HL-60 (cell line): ENCODE data around the gene IYD.

Source experiments
- DNase-seq, 2 experiments: peaks; one replicate each; pipeline ENCODE4 v3.0.0-alpha.2; 2010 to 2020; ENCODE audit warnings: low read depth in 1 of 2, low spot score in 1 of 2
- H3K27ac ChIP-seq: fragments of 250-450 bp; sonication (Bioruptor Pico); replicated peaks from 2 replicates; pipeline ENCODE4 v1.5.1; 2020; ENCODE audit warnings: mild to moderate bottlenecking, moderate library complexity
- H3K27me3 ChIP-seq: fragments of 250-450 bp; sonication (Bioruptor Pico); 2 replicates; pipeline ENCODE4 v1.5.1; 2021; ENCODE audit warnings: mild to moderate bottlenecking, moderate library complexity; ENCODE audit not compliant: insufficient read depth, poor library complexity, severe bottlenecking
- H3K4me3 ChIP-seq: replicated peaks from 2 replicates; pipeline ENCODE4 v1.5.1; 2011; ENCODE audit warnings: mild to moderate bottlenecking, control low read depth, low read length; ENCODE audit not compliant: insufficient read depth
- CTCF ChIP-seq: IDR thresholded peaks from one replicate; pipeline ENCODE4 v1.5.1; 2011; ENCODE audit warnings: low read length, control low read depth, inconsistent platforms; ENCODE audit not compliant: insufficient read depth
- GABPA ChIP-seq: IDR thresholded peaks from 2 replicates; pipeline ENCODE4 v1.6.1; 2012; ENCODE audit warnings: low read depth
- POLR2AphosphoS5 ChIP-seq: IDR thresholded peaks from 2 replicates; pipeline ENCODE4 v1.6.1; 2012; ENCODE audit warnings: low read depth
- SPI1 ChIP-seq: IDR thresholded peaks from 2 replicates; pipeline ENCODE4 v1.6.1; 2012; ENCODE audit warnings: low read depth, mild to moderate bottlenecking, borderline replicate concordance
- TF ChIP-seq, protein P1 (sequence below): IDR thresholded peaks from 2 replicates; pipeline ENCODE4 v1.6.1; 2012; ENCODE audit warnings: low read depth; ENCODE audit not compliant: insufficient replicate concordance

IYD gene

DNA sequence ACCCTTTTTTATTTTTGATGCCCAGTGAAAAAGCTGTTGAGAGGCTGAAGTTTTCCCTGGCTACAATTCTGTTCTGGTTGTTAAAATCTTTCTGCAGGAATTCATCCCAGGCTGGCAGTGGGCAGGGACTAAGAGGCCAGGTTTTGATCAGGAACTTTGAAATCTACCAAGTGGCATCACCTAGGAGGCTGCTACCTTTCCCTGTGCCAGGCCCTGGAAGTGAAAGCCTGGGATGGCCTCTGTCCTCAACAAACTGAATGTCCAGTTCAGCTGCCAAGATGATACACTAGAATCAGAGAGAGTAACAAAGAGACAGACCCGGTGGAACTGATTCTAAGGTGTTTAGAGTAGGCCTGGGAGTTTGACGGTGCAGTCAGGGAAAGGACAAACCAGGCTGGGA is 596 bp downstream of the IYD start:
- Histone ChIP-seq H3K27me3 (no peaks in the 10 kb centered on the region), H3K27ac (no peak overlapping the region), H3K4me3 (no peak overlapping the region)
- no peak for TF ChIP-seq GABPA
- TF ChIP-seq POLR2AphosphoS5, result no peak
- no peak for TF ChIP-seq SPI1
- TF ChIP-seq CTCF, result no peak
- DNase-seq, result no peak

DNA sequence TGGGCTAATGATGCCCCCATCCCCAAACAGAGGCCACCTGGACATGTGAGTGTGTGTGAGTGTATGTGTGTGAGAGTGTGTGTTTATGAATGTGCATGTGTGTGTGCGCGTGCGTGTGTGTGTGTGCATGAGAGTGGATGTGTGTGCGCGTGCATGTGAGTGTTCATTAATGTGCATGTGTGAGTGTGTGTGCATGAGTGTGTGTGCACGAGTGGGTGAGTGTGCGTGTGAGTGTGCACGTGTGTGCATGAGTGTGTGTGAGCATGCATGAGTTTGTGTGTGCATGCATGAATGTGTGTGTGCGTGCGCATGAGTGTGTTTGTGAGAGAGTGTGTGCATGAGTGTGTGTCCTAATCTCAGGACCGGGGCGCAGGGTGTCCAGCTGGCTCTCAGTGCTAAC is 1.3 kb downstream of the IYD start:
- DNase-seq, result no peak
- no peak overlapping the region for H3K4me3 ChIP-seq

DNA sequence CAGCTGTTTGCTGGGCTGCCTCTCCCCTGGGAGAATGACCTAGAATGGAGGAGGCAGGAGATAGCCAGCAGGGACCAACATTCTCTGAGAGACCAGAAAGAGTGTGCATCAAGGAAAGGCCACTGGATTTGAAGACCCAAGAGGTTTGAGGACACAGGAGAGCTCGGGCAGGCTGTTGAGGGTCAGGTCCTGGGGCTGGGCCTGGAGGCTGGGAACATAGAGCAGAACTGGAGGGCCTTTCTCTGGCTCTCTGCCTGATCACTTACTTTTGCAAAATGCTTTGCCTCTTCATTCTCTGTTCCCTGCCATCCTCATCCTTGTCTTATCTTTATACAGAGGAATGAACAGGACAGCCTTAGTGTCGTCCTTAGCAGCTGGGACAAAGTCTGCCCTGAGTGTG is 2.5 kb downstream of the IYD start:
- TF ChIP-seq GABPA (no peak), POLR2AphosphoS5 (no peak), CTCF (no peak), SPI1 (no peak)
- TF ChIP-seq, protein P1, sequence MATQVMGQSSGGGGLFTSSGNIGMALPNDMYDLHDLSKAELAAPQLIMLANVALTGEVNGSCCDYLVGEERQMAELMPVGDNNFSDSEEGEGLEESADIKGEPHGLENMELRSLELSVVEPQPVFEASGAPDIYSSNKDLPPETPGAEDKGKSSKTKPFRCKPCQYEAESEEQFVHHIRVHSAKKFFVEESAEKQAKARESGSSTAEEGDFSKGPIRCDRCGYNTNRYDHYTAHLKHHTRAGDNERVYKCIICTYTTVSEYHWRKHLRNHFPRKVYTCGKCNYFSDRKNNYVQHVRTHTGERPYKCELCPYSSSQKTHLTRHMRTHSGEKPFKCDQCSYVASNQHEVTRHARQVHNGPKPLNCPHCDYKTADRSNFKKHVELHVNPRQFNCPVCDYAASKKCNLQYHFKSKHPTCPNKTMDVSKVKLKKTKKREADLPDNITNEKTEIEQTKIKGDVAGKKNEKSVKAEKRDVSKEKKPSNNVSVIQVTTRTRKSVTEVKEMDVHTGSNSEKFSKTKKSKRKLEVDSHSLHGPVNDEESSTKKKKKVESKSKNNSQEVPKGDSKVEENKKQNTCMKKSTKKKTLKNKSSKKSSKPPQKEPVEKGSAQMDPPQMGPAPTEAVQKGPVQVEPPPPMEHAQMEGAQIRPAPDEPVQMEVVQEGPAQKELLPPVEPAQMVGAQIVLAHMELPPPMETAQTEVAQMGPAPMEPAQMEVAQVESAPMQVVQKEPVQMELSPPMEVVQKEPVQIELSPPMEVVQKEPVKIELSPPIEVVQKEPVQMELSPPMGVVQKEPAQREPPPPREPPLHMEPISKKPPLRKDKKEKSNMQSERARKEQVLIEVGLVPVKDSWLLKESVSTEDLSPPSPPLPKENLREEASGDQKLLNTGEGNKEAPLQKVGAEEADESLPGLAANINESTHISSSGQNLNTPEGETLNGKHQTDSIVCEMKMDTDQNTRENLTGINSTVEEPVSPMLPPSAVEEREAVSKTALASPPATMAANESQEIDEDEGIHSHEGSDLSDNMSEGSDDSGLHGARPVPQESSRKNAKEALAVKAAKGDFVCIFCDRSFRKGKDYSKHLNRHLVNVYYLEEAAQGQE, result no peak
- Histone ChIP-seq H3K27me3 (peaks cover 6% of the 10 kb centered on the region), H3K27ac (no peak overlapping the region), H3K4me3 (no peak overlapping the region)
- no peak for DNase-seq

More for the DNA sequence above, 1.3 kb downstream of the IYD start:
- no peaks in the 10 kb centered on the region for H3K27me3 ChIP-seq
- no peak for TF ChIP-seq POLR2AphosphoS5
- TF ChIP-seq CTCF, result no peak
- no peak overlapping the region for H3K27ac ChIP-seq

DNA sequence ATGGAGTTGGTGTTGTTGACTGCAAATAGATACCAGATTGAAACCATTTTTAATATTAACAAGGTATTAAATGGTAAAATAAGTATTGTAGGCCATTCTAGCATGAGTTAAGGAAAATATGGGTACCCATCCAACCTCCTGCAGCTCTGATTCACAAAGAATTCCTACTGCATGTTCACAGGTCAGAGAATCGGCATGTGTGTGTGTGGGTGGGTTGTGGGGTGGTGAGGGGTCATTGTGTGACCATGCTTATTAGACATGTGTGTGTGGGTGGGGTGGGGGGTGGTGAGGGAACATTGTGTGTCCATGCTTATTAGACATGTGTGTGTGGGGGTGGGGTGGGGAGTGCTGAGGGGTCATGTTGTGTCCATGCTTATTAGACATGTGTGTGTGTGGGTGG is 3.2 kb downstream of the IYD start:
- Histone ChIP-seq H3K27me3 (peaks cover 6% of the 10 kb centered on the region), H3K4me3 (no peak overlapping the region), H3K27ac (no peak overlapping the region)
- DNase-seq, result no peak
- no peak for TF ChIP-seq GABPA
- TF ChIP-seq, protein P1, result no peak
- no peak for TF ChIP-seq POLR2AphosphoS5
